HL-60 (cell line): Measurements from ENCODE around the gene UTP4.

Source experiments
- DNase-seq, 2 experiments: peaks; one replicate each; pipeline ENCODE4 v3.0.0-alpha.2; 2010 to 2020; ENCODE audit warnings: low read depth in 1 of 2, low spot score in 1 of 2
- H3K27ac ChIP-seq: fragments of 250-450 bp; sonication (Bioruptor Pico); replicated peaks from 2 replicates; pipeline ENCODE4 v1.5.1; 2020; ENCODE audit warnings: mild to moderate bottlenecking, moderate library complexity
- H3K27me3 ChIP-seq: fragments of 250-450 bp; sonication (Bioruptor Pico); 2 replicates; pipeline ENCODE4 v1.5.1; 2021; ENCODE audit warnings: mild to moderate bottlenecking, moderate library complexity; ENCODE audit not compliant: insufficient read depth, poor library complexity, severe bottlenecking
- H3K4me3 ChIP-seq: replicated peaks from 2 replicates; pipeline ENCODE4 v1.5.1; 2011; ENCODE audit warnings: mild to moderate bottlenecking, control low read depth, low read length; ENCODE audit not compliant: insufficient read depth
- GABPA ChIP-seq: IDR thresholded peaks from 2 replicates; pipeline ENCODE4 v1.6.1; 2012; ENCODE audit warnings: low read depth
- POLR2AphosphoS5 ChIP-seq: IDR thresholded peaks from 2 replicates; pipeline ENCODE4 v1.6.1; 2012; ENCODE audit warnings: low read depth
- SPI1 ChIP-seq: IDR thresholded peaks from 2 replicates; pipeline ENCODE4 v1.6.1; 2012; ENCODE audit warnings: low read depth, mild to moderate bottlenecking, borderline replicate concordance
- TF ChIP-seq, protein P1 (sequence below): IDR thresholded peaks from 2 replicates; pipeline ENCODE4 v1.6.1; 2012; ENCODE audit warnings: low read depth; ENCODE audit not compliant: insufficient replicate concordance
- TF ChIP-seq, protein P2 (sequence below): IDR thresholded peaks from one replicate; pipeline ENCODE4 v1.5.1; 2011; ENCODE audit warnings: low read length, control low read depth, inconsistent platforms; ENCODE audit not compliant: insufficient read depth

The UTP4 gene

GRCh38 chr16:69204172-69204571 lies 71.7 kb downstream of the UTP4 start:
- H3K4me3 ChIP-seq: no peak overlapping the region
- TF ChIP-seq, protein P1, sequence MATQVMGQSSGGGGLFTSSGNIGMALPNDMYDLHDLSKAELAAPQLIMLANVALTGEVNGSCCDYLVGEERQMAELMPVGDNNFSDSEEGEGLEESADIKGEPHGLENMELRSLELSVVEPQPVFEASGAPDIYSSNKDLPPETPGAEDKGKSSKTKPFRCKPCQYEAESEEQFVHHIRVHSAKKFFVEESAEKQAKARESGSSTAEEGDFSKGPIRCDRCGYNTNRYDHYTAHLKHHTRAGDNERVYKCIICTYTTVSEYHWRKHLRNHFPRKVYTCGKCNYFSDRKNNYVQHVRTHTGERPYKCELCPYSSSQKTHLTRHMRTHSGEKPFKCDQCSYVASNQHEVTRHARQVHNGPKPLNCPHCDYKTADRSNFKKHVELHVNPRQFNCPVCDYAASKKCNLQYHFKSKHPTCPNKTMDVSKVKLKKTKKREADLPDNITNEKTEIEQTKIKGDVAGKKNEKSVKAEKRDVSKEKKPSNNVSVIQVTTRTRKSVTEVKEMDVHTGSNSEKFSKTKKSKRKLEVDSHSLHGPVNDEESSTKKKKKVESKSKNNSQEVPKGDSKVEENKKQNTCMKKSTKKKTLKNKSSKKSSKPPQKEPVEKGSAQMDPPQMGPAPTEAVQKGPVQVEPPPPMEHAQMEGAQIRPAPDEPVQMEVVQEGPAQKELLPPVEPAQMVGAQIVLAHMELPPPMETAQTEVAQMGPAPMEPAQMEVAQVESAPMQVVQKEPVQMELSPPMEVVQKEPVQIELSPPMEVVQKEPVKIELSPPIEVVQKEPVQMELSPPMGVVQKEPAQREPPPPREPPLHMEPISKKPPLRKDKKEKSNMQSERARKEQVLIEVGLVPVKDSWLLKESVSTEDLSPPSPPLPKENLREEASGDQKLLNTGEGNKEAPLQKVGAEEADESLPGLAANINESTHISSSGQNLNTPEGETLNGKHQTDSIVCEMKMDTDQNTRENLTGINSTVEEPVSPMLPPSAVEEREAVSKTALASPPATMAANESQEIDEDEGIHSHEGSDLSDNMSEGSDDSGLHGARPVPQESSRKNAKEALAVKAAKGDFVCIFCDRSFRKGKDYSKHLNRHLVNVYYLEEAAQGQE: no peak
- TF ChIP-seq SPI1 (peak; percentile 48; the same call in 1 of the 2 replicates), GABPA (no peak)
- H3K27ac ChIP-seq: no peak overlapping the region
- no peaks in the 10 kb centered on the region for H3K27me3 ChIP-seq
- DNase-seq: peak in 1 of 2 experiments; percentile 32

- H3K4me3 ChIP-seq: no peak overlapping the region
- DNase-seq: no peak
- no peak for TF ChIP-seq SPI1
- TF ChIP-seq, protein P1: no peak
- TF ChIP-seq POLR2AphosphoS5: no peak
- TF ChIP-seq, protein P2, sequence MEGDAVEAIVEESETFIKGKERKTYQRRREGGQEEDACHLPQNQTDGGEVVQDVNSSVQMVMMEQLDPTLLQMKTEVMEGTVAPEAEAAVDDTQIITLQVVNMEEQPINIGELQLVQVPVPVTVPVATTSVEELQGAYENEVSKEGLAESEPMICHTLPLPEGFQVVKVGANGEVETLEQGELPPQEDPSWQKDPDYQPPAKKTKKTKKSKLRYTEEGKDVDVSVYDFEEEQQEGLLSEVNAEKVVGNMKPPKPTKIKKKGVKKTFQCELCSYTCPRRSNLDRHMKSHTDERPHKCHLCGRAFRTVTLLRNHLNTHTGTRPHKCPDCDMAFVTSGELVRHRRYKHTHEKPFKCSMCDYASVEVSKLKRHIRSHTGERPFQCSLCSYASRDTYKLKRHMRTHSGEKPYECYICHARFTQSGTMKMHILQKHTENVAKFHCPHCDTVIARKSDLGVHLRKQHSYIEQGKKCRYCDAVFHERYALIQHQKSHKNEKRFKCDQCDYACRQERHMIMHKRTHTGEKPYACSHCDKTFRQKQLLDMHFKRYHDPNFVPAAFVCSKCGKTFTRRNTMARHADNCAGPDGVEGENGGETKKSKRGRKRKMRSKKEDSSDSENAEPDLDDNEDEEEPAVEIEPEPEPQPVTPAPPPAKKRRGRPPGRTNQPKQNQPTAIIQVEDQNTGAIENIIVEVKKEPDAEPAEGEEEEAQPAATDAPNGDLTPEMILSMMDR: no peak
- TF ChIP-seq GABPA: no peak
- no peaks in the 10 kb centered on the region for H3K27me3 ChIP-seq
- H3K27ac ChIP-seq: no peak overlapping the region
Observed at GRCh38 chr16:69209735-69210134, 77.3 kb downstream of the UTP4 start.

DNA sequence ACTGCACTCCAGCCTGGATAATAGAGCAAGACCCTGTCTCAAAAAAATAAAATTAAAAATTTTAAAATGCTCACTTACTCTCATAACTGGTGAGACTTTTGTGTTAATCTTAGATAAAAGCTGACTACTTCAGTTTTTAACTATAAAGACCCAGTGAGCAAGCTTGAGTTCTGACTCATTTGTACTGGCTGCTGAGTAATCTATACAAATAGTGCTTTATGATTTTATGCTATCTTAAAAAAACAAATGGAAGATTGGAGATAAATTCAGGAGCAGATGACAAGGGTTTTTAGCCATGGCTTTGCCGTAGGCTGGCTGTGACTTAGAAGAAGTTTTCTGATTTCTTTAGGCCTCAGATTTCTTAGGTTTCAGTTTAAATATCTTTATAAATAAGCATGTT lies 85.0 kb downstream of the UTP4 start:
- no peak for TF ChIP-seq SPI1
- TF ChIP-seq POLR2AphosphoS5: no peak
- TF ChIP-seq, protein P1: no peak
- TF ChIP-seq, protein P2: no peak
- TF ChIP-seq GABPA: no peak
- H3K4me3 ChIP-seq: no peak overlapping the region
- no peak overlapping the region for H3K27ac ChIP-seq
- DNase-seq: no peak
- H3K27me3 ChIP-seq: no peaks in the 10 kb centered on the region
